HEK293 (cell line): ENCODE data around the gene DLK1.

Experiments used
- CTCF ChIA-PET: fragments of 350-600 bp; formaldehyde crosslinking; extraction: SDS; loops from one replicate; lab custom pipeline; 2021; ENCODE audit warnings: antibody characterized with exemption; lab: Yijun Ruan, JAX
- POLR2A ChIA-PET: fragments of 300-600 bp; formaldehyde crosslinking; extraction: SDS; loops from one replicate; lab custom pipeline; 2020; ENCODE audit warnings: antibody characterized with exemption, inconsistent platforms; lab: Yijun Ruan, JAX
- H3K27ac ChIP-seq: fragments of 200-500 bp; sonication (Bioruptor generic); 2 replicates; pipeline ENCODE4 v1.5.1; 2014; ENCODE audit warnings: low read depth, low read length, control low read depth, inconsistent platforms; ENCODE audit errors: extremely low read depth
- H3K36me3 ChIP-seq, 2 experiments: fragments of 200-500 bp in 1 of 2; sonication (Bioruptor generic) in 1 of 2; 1 replicate in 1 of 2; 2 replicates in 1 of 2; pipeline ENCODE4 v1.5.1; 2014 to 2017; ENCODE audit warnings: inconsistent platforms in 2 of 2, low read length in 2 of 2; ENCODE audit not compliant: control insufficient read depth in 2 of 2, insufficient read depth in 1 of 2
- H3K4me1 ChIP-seq: fragments of 200-500 bp; sonication (Bioruptor generic); 2 replicates; pipeline ENCODE4 v1.5.1; 2014; ENCODE audit warnings: mild to moderate bottlenecking, low read length, inconsistent platforms; ENCODE audit not compliant: control insufficient read depth, insufficient read depth
- H3K4me3 ChIP-seq: 2 replicates; pipeline ENCODE4 v1.5.1; 2011; ENCODE audit warnings: low read depth, mild to moderate bottlenecking, control low read depth, low read length, moderate library complexity
- H3K9me3 ChIP-seq: fragments of 200-500 bp; sonication (Bioruptor generic); 2 replicates; pipeline ENCODE4 v1.5.1; 2014; ENCODE audit warnings: low read depth, low read length, inconsistent platforms; ENCODE audit not compliant: control insufficient read depth, insufficient read depth
- EGR2 ChIP-seq: fragments of 450-650 bp; formaldehyde crosslinking; IDR thresholded peaks from 2 replicates; pipeline ENCODE4 v1.5.1; 2016; ENCODE audit warnings: low read depth, missing biosample characterization, missing genetic modification characterization
- KLF1 ChIP-seq: fragments of 450-650 bp; formaldehyde crosslinking; IDR thresholded peaks from 2 replicates; pipeline ENCODE4 v1.5.1; 2016; ENCODE audit warnings: missing biosample characterization, missing genetic modification characterization
- KLF8 ChIP-seq: fragments of 450-650 bp; formaldehyde crosslinking; IDR thresholded peaks from 2 replicates; pipeline ENCODE4 v1.5.1; 2016; ENCODE audit warnings: missing biosample characterization, missing genetic modification characterization
- MEIS1 ChIP-seq: sonication (generic); formaldehyde crosslinking; IDR thresholded peaks from 2 replicates; pipeline ENCODE4 v1.8.1; 2022; ENCODE audit warnings: missing genetic modification reagents, mild to moderate bottlenecking, borderline replicate concordance
- MYNN ChIP-seq: fragments of 450-650 bp; formaldehyde crosslinking; IDR thresholded peaks from 2 replicates; pipeline ENCODE4 v1.5.1; 2016; ENCODE audit warnings: missing biosample characterization, missing genetic modification characterization, borderline replicate concordance
- ZBTB26 ChIP-seq: fragments of 450-650 bp; formaldehyde crosslinking; optimal IDR thresholded peaks from 2 replicates; pipeline ENCODE3; 2016; ENCODE audit warnings: missing biosample characterization, mild to moderate bottlenecking, missing genetic modification characterization
- ZFHX2 ChIP-seq: fragments of 450-650 bp; formaldehyde crosslinking; conservative IDR thresholded peaks from 2 replicates; pipeline ENCODE4 v1.5.1; 2016; ENCODE audit warnings: missing biosample characterization, missing genetic modification characterization
- ZNF10 ChIP-seq: fragments of 450-650 bp; formaldehyde crosslinking; IDR thresholded peaks from 2 replicates; pipeline ENCODE4 v1.5.1; 2017; ENCODE audit warnings: missing biosample characterization, missing genetic modification characterization
- ZNF114 ChIP-seq: fragments of 450-650 bp; formaldehyde crosslinking; IDR thresholded peaks from 2 replicates; pipeline ENCODE4 v1.5.0; 2017; ENCODE audit warnings: missing biosample characterization, missing genetic modification characterization
- ZNF157 ChIP-seq: fragments of 450-650 bp; formaldehyde crosslinking; IDR thresholded peaks from 2 replicates; pipeline ENCODE4 v1.5.1; 2016; ENCODE audit warnings: missing biosample characterization, missing genetic modification characterization
- ZNF26 ChIP-seq: fragments of 450-650 bp; formaldehyde crosslinking; IDR thresholded peaks from 2 replicates; pipeline ENCODE4 v1.5.1; 2016; ENCODE audit warnings: missing biosample characterization, missing genetic modification characterization
- ZNF37A ChIP-seq: fragments of 450-650 bp; IDR thresholded peaks from 2 replicates; pipeline ENCODE4 v1.5.1; 2018; ENCODE audit warnings: missing biosample characterization, missing genetic modification characterization
- ZNF404 ChIP-seq: fragments of 450-650 bp; formaldehyde crosslinking; IDR thresholded peaks from 2 replicates; pipeline ENCODE4 v1.5.1; 2017; ENCODE audit warnings: missing biosample characterization, missing genetic modification characterization
- ZNF433 ChIP-seq: fragments of 450-650 bp; formaldehyde crosslinking; IDR thresholded peaks from 2 replicates; pipeline ENCODE4 v1.5.1; 2016; ENCODE audit warnings: missing biosample characterization, missing genetic modification characterization, low read depth
- ZNF501 ChIP-seq: fragments of 450-650 bp; formaldehyde crosslinking; IDR thresholded peaks from 2 replicates; pipeline ENCODE4 v1.5.1; 2016; ENCODE audit warnings: missing biosample characterization, missing genetic modification characterization
- ZNF548 ChIP-seq: fragments of 450-650 bp; formaldehyde crosslinking; IDR thresholded peaks from 2 replicates; pipeline ENCODE4 v1.5.1; 2016; ENCODE audit warnings: missing biosample characterization, missing genetic modification characterization
- ZNF561 ChIP-seq: fragments of 450-650 bp; IDR thresholded peaks from 2 replicates; pipeline ENCODE4 v1.5.1; 2018; ENCODE audit warnings: missing biosample characterization, missing genetic modification characterization, borderline replicate concordance
- ZNF580 ChIP-seq: fragments of 450-650 bp; formaldehyde crosslinking; IDR thresholded peaks from 2 replicates; pipeline ENCODE4 v1.5.1; 2016; ENCODE audit warnings: missing biosample characterization, missing genetic modification characterization
- ZNF600 ChIP-seq: fragments of 450-650 bp; formaldehyde crosslinking; IDR thresholded peaks from 2 replicates; pipeline ENCODE4 v1.5.1; 2016; ENCODE audit warnings: missing biosample characterization, missing genetic modification characterization
- ZNF610 ChIP-seq: fragments of 450-650 bp; formaldehyde crosslinking; IDR thresholded peaks from 2 replicates; pipeline ENCODE4 v1.5.1; 2016; ENCODE audit warnings: missing biosample characterization, missing genetic modification characterization, borderline replicate concordance
- ZNF621 ChIP-seq: fragments of 450-650 bp; formaldehyde crosslinking; IDR thresholded peaks from 2 replicates; pipeline ENCODE4 v1.5.1; 2017; ENCODE audit warnings: missing biosample characterization, missing genetic modification characterization
- ZNF623 ChIP-seq: fragments of 450-650 bp; formaldehyde crosslinking; IDR thresholded peaks from 2 replicates; pipeline ENCODE4 v1.5.1; 2016; ENCODE audit warnings: missing biosample characterization, missing genetic modification characterization
- ZNF624 ChIP-seq: fragments of 450-650 bp; formaldehyde crosslinking; IDR thresholded peaks from 2 replicates; pipeline ENCODE4 v1.5.1; 2017; ENCODE audit warnings: missing biosample characterization, missing genetic modification characterization
- ZNF629 ChIP-seq: fragments of 450-650 bp; formaldehyde crosslinking; IDR thresholded peaks from 2 replicates; pipeline ENCODE4 v1.5.1; 2017; ENCODE audit warnings: missing biosample characterization, missing genetic modification characterization
- ZNF701 ChIP-seq: fragments of 450-650 bp; formaldehyde crosslinking; IDR thresholded peaks from 2 replicates; pipeline ENCODE4 v1.5.1; 2016; ENCODE audit warnings: missing biosample characterization, missing genetic modification characterization
- ZNF707 ChIP-seq: fragments of 450-650 bp; formaldehyde crosslinking; IDR thresholded peaks from 2 replicates; pipeline ENCODE4 v1.5.1; 2016; ENCODE audit warnings: missing biosample characterization, missing genetic modification characterization
- ZNF776 ChIP-seq: fragments of 450-650 bp; formaldehyde crosslinking; IDR thresholded peaks from 2 replicates; pipeline ENCODE4 v1.5.0; 2017; ENCODE audit warnings: missing biosample characterization, missing genetic modification characterization, borderline replicate concordance
- ZNF777 ChIP-seq: fragments of 450-650 bp; formaldehyde crosslinking; IDR thresholded peaks from 2 replicates; pipeline ENCODE4 v1.5.1; 2017; ENCODE audit warnings: missing biosample characterization, missing genetic modification characterization, borderline replicate concordance

The DLK1 gene

GRCh38 chr14:100735271-100735670 is 8.6 kb downstream of the DLK1 start:
- H3K4me3 ChIP-seq: no peak overlapping the region
- ChIA-PET CTCF (no interaction called here), POLR2A (no interaction called here)
- no peaks in the 10 kb centered on the region for H3K36me3 ChIP-seq
- H3K9me3 ChIP-seq: no peaks in the 10 kb centered on the region
- TF ChIP-seq EGR2 (tag by site-specific recombination): no peak
- TF ChIP-seq ZNF433 (tag by site-specific recombination): no peak
- TF ChIP-seq ZNF776 (tag by site-specific recombination): no peak
- TF ChIP-seq ZNF610 (tag by site-specific recombination): no peak
- TF ChIP-seq ZNF561 (tag by site-specific recombination): no peak
- no peak for TF ChIP-seq ZBTB26 (tag by site-specific recombination)
- no peak for TF ChIP-seq ZNF629 (tag by site-specific recombination)
- TF ChIP-seq MEIS1: no peak
- TF ChIP-seq ZNF114 (tag by site-specific recombination): no peak
- no peaks in the 10 kb centered on the region for H3K4me1 ChIP-seq
- no peak overlapping the region for H3K27ac ChIP-seq

GRCh38 chr14:100736269-100737180 is 9.8 kb downstream of the DLK1 start:
- Histone ChIP-seq H3K4me1 (no peaks in the 10 kb centered on the region), H3K27ac (no peak overlapping the region), H3K4me3 (no peak overlapping the region), H3K36me3 (no peaks in the 10 kb centered on the region), H3K9me3 (no peaks in the 10 kb centered on the region)
- ChIA-PET POLR2A (no interaction called here), CTCF (no interaction called here)
- TF ChIP-seq ZNF10 (tag by site-specific recombination): no peak
- no peak for TF ChIP-seq ZNF580
- TF ChIP-seq ZNF707 (tag by site-specific recombination): 0 out of 2 replicates have a peak, but pooled peaks have one; percentile 39
- TF ChIP-seq KLF1 (tag by site-specific recombination): peak; percentile 9; the same call in 1 of the 2 replicates
- TF ChIP-seq ZFHX2 (tag by site-specific recombination): 0 out of 2 replicates have a peak, but pooled peaks have one; percentile 24
- TF ChIP-seq ZNF610 (tag by site-specific recombination): no peak
- no peak for TF ChIP-seq KLF8 (tag by site-specific recombination)
- TF ChIP-seq ZNF26 (tag by site-specific recombination): no peak
- TF ChIP-seq EGR2 (tag by site-specific recombination): 0 out of 2 replicates have a peak, but pooled peaks have one; percentile 33

- no peaks in the 10 kb centered on the region for H3K36me3 ChIP-seq
- H3K9me3 ChIP-seq: no peaks in the 10 kb centered on the region
- no peak overlapping the region for H3K4me3 ChIP-seq
- ChIA-PET POLR2A (no interaction called here), CTCF (no interaction called here)
- H3K4me1 ChIP-seq: no peaks in the 10 kb centered on the region
- no peak overlapping the region for H3K27ac ChIP-seq
- TF ChIP-seq ZNF548 (tag by site-specific recombination) (no peak), ZNF157 (tag by site-specific recombination) (no peak), ZNF580 (no peak), ZNF501 (tag by site-specific recombination) (no peak), ZNF404 (tag by site-specific recombination) (no peak), ZNF624 (tag by site-specific recombination) (no peak), ZNF600 (tag by site-specific recombination) (no peak), ZNF621 (tag by site-specific recombination) (no peak), ZNF701 (tag by site-specific recombination) (no peak), ZNF623 (tag by site-specific recombination) (no peak), ZNF777 (no peak), ZNF37A (tag by site-specific recombination) (no peak), MYNN (tag by site-specific recombination) (no peak)
Measured at GRCh38 chr14:100737526-100737925, 10.8 kb downstream of the DLK1 start.
